Activated CD8-positive, alpha-beta memory T cell treated with anti-CD3 and anti-CD28 coated beads, Interleukin-2, amount 10 ng/mL, durations not matched to agents 7 days and 5 days (primary cell): ENCODE data around the gene ARHGAP15. TPM values are rescaled to one million over a fixed set of nuclear protein-coding genes. Genes with fewer than 3 reads are reported as not detected.

Experiments
- ATAC-seq: fragments of 150-1000 bp; cut with Tn5 transposase; one replicate; pipeline ENCODE4 v1.10.0; 2021; ENCODE audit warnings: moderate library complexity
- CTCF ChIA-PET: fragments of 350-600 bp; sonication (Branson Sonifier 250); formaldehyde crosslinking; loops from one replicate; lab custom pipeline; 2021; ENCODE audit warnings: antibody characterized with exemption; lab: Charles Lee
- DNase-seq: peaks from one replicate; pipeline ENCODE4 v3.0.0-alpha.2; 2020
- H3K27ac Mint-ChIP-seq: one replicate; pipeline ENCODE4 v1.8.0; 2021; ENCODE audit warnings: mild to moderate bottlenecking, mixed read lengths
- H3K27me3 Mint-ChIP-seq: one replicate; pipeline ENCODE4 v1.8.0; 2021; ENCODE audit warnings: mixed read lengths
- H3K36me3 Mint-ChIP-seq: one replicate; pipeline ENCODE4 v1.8.0; 2021; ENCODE audit warnings: mild to moderate bottlenecking, mixed read lengths
- H3K4me1 Mint-ChIP-seq: one replicate; pipeline ENCODE4 v1.8.0; 2021; ENCODE audit warnings: mixed read lengths
- H3K4me3 Mint-ChIP-seq: one replicate; pipeline ENCODE4 v1.8.0; 2021; ENCODE audit warnings: mild to moderate bottlenecking, moderate library complexity, mixed read lengths
- H3K9me3 Mint-ChIP-seq: one replicate; pipeline ENCODE4 v1.8.0; 2022; ENCODE audit warnings: low read depth, mixed read lengths
- total RNA-seq, 2 experiments: library from RNA; stranded (reverse); gene quantifications; one replicate each; pipeline ENCODE4 v1.2.3, GENCODE V29; 2021

The ARHGAP15 gene
- total RNA-seq, 2 experiments from 2014 or later: 101 to 152 TPM

GRCh38 chr2:143312441-143312840 lies 183.2 kb downstream of the ARHGAP15 start:
- Mint-ChIP-seq H3K9me3 (no peaks in the 10 kb centered on the region), H3K27ac (no peak overlapping the region), H3K27me3 (no peaks in the 10 kb centered on the region), H3K4me1 (no peaks in the 10 kb centered on the region), H3K36me3 (peaks cover 10% of the 10 kb centered on the region), H3K4me3 (no peak overlapping the region)
- DNase-seq (no peak), ATAC-seq (no peak)
- CTCF ChIA-PET: interaction anchor here (1.2 kb wide), 1 partner anchor 28 kb away, joined by 3 read pairs; no protein-coding TSS in a partner anchor

DNA sequence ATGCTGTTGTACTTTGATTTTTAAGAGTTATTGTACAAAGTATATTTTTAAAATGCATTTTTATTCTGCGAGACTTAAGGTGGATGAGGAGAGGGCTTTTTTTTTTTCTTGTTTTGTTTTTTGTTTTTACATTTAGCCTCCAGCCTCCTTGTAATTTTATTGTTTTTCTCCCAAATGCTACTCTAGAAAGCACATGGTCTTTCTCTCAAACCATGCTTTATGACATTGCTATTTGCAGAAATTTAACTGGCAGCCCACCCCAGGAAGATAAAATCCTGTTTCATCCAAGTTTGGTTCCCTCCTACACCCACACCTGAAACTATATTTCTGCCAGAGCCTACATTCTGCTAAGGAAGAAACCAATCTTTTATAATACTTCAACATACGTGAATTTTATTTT lies 184.6 kb downstream of the ARHGAP15 start:
- Mint-ChIP-seq H3K9me3 (no peaks in the 10 kb centered on the region), H3K27ac (no peak overlapping the region), H3K27me3 (no peaks in the 10 kb centered on the region), H3K4me3 (no peak overlapping the region), H3K36me3 (peaks cover 19% of the 10 kb centered on the region), H3K4me1 (no peaks in the 10 kb centered on the region)
- CTCF ChIA-PET: no interaction called here
- ATAC-seq: no peak
- no peak for DNase-seq

DNA sequence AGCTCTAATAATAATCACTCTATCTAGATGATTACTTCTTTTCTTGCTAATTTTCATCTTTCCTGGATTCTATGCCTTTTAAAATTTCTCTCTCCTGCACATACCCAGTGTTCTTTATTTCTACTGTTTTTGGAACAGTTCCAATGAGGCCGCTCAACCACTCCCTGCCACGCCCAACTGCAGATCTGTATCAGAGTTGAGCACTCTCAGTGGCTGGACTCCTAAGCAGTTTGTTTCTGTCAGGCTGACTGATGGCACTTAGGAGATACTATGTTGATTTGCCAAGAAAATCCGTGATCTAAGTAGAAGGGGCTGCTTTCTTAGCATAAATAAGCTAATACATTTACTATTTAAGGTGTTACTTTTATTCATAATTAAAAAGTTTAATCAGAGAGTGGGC lies 192.8 kb downstream of the ARHGAP15 start:
- peaks cover 45% of the 10 kb centered on the region for H3K36me3 Mint-ChIP-seq
- CTCF ChIA-PET: no interaction called here
- H3K4me3 Mint-ChIP-seq: no peak overlapping the region
- no peak for DNase-seq
- no peak for ATAC-seq
- peaks cover 6% of the 10 kb centered on the region for H3K4me1 Mint-ChIP-seq
- H3K27ac Mint-ChIP-seq: no peak overlapping the region
- no peaks in the 10 kb centered on the region for H3K27me3 Mint-ChIP-seq
- H3K9me3 Mint-ChIP-seq: no peaks in the 10 kb centered on the region

GRCh38 chr2:143329288-143329687 lies 200.1 kb downstream of the ARHGAP15 start:
- CTCF ChIA-PET: interaction anchor here (1.3 kb wide), 1 partner anchor 218 kb away, joined by 3 read pairs; no protein-coding TSS in a partner anchor
- Mint-ChIP-seq H3K27ac (no peak overlapping the region), H3K27me3 (no peaks in the 10 kb centered on the region), H3K9me3 (no peaks in the 10 kb centered on the region), H3K4me1 (peaks cover 24% of the 10 kb centered on the region), H3K36me3 (peaks cover 25% of the 10 kb centered on the region), H3K4me3 (no peak overlapping the region)
- no peak for DNase-seq
- ATAC-seq: no peak

DNA sequence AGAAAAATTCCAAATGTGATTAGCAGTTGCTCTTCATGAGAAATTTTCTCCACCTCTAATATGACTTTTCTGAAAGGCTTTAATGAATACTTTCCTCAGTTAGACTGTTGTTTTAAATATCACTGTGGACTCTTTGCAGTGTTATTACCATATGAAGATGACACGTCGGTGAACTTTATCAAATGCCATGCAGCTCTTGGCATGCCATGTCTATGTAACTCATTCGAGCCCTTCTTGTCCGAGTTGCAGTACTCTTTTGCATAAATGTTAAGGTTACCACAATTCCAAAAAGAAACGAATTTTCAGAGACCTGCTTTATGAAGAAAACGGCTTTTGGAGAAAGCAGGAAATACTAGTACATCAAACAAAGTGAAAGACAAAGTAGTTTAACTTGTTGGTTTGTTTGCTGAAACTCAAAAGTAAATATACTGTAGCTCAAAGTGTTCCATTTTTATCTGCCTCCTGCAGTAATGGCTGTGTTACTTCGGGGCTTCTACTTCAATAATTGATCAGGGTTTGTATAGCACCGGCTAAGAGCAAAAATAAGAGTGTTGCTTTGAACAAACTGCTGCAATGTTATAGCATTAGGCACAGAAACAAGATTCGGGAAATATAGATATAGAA lies 204.1 kb downstream of the ARHGAP15 start:
- Mint-ChIP-seq H3K4me1 (peaks cover 7% of the 10 kb centered on the region), H3K36me3 (peaks cover 30% of the 10 kb centered on the region), H3K9me3 (peaks cover 2% of the 10 kb centered on the region), H3K27ac (no peak overlapping the region), H3K27me3 (no peaks in the 10 kb centered on the region), H3K4me3 (no peak overlapping the region)
- no peak for ATAC-seq
- no peak for DNase-seq
- CTCF ChIA-PET: interaction anchor here (0.6 kb wide), 1 partner anchor 321 kb away, joined by 3 read pairs; no protein-coding TSS in a partner anchor

- DNase-seq: no peak
- no peak overlapping the region for H3K4me3 Mint-ChIP-seq
- H3K4me1 Mint-ChIP-seq: peaks cover 5% of the 10 kb centered on the region
- H3K36me3 Mint-ChIP-seq: peaks cover 30% of the 10 kb centered on the region
- ATAC-seq: no peak
- no peak overlapping the region for H3K27ac Mint-ChIP-seq
- H3K27me3 Mint-ChIP-seq: no peaks in the 10 kb centered on the region
- peaks cover 2% of the 10 kb centered on the region for H3K9me3 Mint-ChIP-seq
- CTCF ChIA-PET: interaction anchor here (0.6 kb wide), 1 partner anchor 322 kb away, joined by 3 read pairs; no protein-coding TSS in a partner anchor
Observed at GRCh38 chr2:143333847-143334246, 204.6 kb downstream of the ARHGAP15 start.

DNA sequence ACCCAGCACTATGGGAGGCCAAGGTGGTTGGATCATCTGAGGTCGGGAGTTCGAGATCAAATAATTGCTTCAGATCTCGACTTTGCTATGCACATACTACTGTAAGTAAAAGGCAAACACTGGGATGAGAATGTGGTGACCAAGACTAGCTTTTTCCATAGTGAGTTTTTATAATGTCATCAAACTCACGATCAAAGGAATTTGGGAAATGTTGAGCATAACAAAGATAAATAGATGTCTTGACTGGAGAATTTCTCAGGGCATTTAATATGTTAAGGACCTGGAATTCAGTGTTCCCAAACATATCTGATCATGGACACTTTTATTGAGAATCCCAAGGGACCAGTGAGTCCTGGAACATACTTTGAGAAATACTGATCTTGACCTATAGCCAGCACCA lies 205.6 kb downstream of the ARHGAP15 start:
- H3K36me3 Mint-ChIP-seq: peaks cover 28% of the 10 kb centered on the region
- CTCF ChIA-PET: no interaction called here
- no peak overlapping the region for H3K27ac Mint-ChIP-seq
- DNase-seq (no peak), ATAC-seq (no peak)
- H3K4me1 Mint-ChIP-seq: no peaks in the 10 kb centered on the region
- no peak overlapping the region for H3K4me3 Mint-ChIP-seq
- H3K9me3 Mint-ChIP-seq: peaks cover 2% of the 10 kb centered on the region
- H3K27me3 Mint-ChIP-seq: no peaks in the 10 kb centered on the region

GRCh38 chr2:143336719-143337210 lies 207.5 kb downstream of the ARHGAP15 start:
- H3K27me3 Mint-ChIP-seq: no peaks in the 10 kb centered on the region
- H3K9me3 Mint-ChIP-seq: peaks cover 2% of the 10 kb centered on the region
- no peak overlapping the region for H3K4me3 Mint-ChIP-seq
- H3K4me1 Mint-ChIP-seq: no peaks in the 10 kb centered on the region
- no peak for ATAC-seq
- DNase-seq: no peak
- no peak overlapping the region for H3K27ac Mint-ChIP-seq
- CTCF ChIA-PET: no interaction called here
- H3K36me3 Mint-ChIP-seq: peaks cover 36% of the 10 kb centered on the region

DNA sequence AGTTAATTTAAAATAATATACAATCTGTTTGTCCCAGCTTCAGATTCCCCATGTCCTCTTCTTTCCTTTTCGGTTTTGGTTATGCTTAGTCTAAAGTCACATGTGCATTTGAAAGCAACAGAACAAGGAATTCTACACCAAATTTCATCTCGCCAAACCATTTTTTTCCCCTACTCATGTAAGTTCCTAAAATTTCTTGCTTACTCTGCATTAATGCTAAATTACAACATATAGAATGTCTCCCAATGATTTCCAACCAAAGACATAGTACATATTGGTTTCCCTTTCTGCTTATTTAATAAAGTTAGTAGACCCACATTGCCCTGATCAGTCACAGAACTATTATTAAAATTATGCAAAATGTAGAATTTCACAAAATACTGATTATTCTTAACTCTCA lies 212.3 kb downstream of the ARHGAP15 start:
- no peaks in the 10 kb centered on the region for H3K27me3 Mint-ChIP-seq
- H3K4me1 Mint-ChIP-seq: peaks cover 3% of the 10 kb centered on the region
- H3K9me3 Mint-ChIP-seq: no peaks in the 10 kb centered on the region
- CTCF ChIA-PET: no interaction called here
- no peak overlapping the region for H3K27ac Mint-ChIP-seq
- peaks cover 28% of the 10 kb centered on the region for H3K36me3 Mint-ChIP-seq
- DNase-seq (no peak), ATAC-seq (no peak)
- H3K4me3 Mint-ChIP-seq: no peak overlapping the region

DNA sequence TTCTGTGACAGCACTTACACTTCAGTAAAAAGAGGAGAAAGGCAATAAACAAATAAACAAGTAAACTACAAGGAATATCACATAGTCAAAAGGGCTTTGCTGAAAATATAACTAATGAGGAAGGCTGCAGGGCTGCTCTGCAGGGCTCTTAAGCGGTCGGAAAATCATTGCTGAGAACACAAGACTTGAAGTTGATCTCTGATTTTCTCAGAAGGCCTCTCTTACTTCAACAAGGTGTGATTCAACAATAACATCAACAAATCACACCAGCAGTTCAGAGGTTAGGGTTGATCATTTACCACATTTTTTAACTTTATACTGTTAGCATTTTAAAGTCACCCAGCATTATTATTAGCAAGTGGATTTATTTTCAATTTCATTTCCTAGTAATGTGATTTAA lies 215.6 kb downstream of the ARHGAP15 start:
- peaks cover 27% of the 10 kb centered on the region for H3K36me3 Mint-ChIP-seq
- no peak overlapping the region for H3K4me3 Mint-ChIP-seq
- no peaks in the 10 kb centered on the region for H3K9me3 Mint-ChIP-seq
- DNase-seq (no peak), ATAC-seq (no peak)
- no peaks in the 10 kb centered on the region for H3K27me3 Mint-ChIP-seq
- peaks cover 3% of the 10 kb centered on the region for H3K4me1 Mint-ChIP-seq
- CTCF ChIA-PET: no interaction called here
- H3K27ac Mint-ChIP-seq: no peak overlapping the region

- no peak for ATAC-seq
- H3K4me1 Mint-ChIP-seq: peaks cover 3% of the 10 kb centered on the region
- CTCF ChIA-PET: no interaction called here
- no peak overlapping the region for H3K27ac Mint-ChIP-seq
- no peaks in the 10 kb centered on the region for H3K27me3 Mint-ChIP-seq
- H3K36me3 Mint-ChIP-seq: peaks cover 17% of the 10 kb centered on the region
- H3K9me3 Mint-ChIP-seq: no peaks in the 10 kb centered on the region
- H3K4me3 Mint-ChIP-seq: no peak overlapping the region
- DNase-seq: no peak
Observed at GRCh38 chr2:143345887-143346787, 216.9 kb downstream of the ARHGAP15 start.

DNA sequence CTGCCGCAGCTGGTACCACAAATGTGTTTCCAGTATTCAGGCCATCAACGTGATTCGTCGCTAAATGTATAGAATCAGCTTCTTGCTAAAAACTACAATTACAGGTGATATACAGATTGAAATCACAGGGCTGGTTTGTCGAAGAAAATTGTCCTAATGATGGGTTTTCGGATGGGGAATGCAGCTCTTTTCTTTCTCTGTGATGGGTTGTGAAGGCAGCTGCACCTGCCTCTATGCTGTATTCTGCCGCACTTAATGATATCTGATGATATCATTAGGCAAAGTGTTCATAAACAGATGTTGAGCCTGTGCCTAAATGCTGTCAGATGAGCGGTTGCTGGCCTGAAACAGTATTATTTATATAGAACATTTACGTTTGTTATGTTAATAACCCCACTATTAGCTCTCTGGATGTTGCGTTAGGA lies 218.1 kb downstream of the ARHGAP15 start:
- Mint-ChIP-seq H3K4me1 (peaks cover 3% of the 10 kb centered on the region), H3K9me3 (no peaks in the 10 kb centered on the region), H3K27ac (no peak overlapping the region), H3K27me3 (no peaks in the 10 kb centered on the region), H3K4me3 (no peak overlapping the region), H3K36me3 (peaks cover 15% of the 10 kb centered on the region)
- DNase-seq: no peak
- ATAC-seq: no peak
- CTCF ChIA-PET: interaction anchor here (1.2 kb wide), 1 partner anchor 63 kb away, joined by 3 read pairs; no protein-coding TSS in a partner anchor

GRCh38 chr2:143347901-143348414 lies 218.7 kb downstream of the ARHGAP15 start:
- H3K27me3 Mint-ChIP-seq: no peaks in the 10 kb centered on the region
- peaks cover 15% of the 10 kb centered on the region for H3K36me3 Mint-ChIP-seq
- H3K27ac Mint-ChIP-seq: no peak overlapping the region
- H3K4me1 Mint-ChIP-seq: peaks cover 3% of the 10 kb centered on the region
- DNase-seq (no peak), ATAC-seq (no peak)
- no peaks in the 10 kb centered on the region for H3K9me3 Mint-ChIP-seq
- H3K4me3 Mint-ChIP-seq: no peak overlapping the region
- CTCF ChIA-PET: interaction anchor here (1.2 kb wide), 1 partner anchor 64 kb away, joined by 3 read pairs; no protein-coding TSS in a partner anchor
